ENCODE results near the gene TREML4. TPM values are rescaled to one million over a fixed set of nuclear protein-coding genes. Genes with fewer than 3 reads are reported as not detected.

The TREML4 gene
- total and polyA plus RNA-seq, 2 of the 4 experiments (the other 2 are of a cell fraction), result not detected

DNA sequence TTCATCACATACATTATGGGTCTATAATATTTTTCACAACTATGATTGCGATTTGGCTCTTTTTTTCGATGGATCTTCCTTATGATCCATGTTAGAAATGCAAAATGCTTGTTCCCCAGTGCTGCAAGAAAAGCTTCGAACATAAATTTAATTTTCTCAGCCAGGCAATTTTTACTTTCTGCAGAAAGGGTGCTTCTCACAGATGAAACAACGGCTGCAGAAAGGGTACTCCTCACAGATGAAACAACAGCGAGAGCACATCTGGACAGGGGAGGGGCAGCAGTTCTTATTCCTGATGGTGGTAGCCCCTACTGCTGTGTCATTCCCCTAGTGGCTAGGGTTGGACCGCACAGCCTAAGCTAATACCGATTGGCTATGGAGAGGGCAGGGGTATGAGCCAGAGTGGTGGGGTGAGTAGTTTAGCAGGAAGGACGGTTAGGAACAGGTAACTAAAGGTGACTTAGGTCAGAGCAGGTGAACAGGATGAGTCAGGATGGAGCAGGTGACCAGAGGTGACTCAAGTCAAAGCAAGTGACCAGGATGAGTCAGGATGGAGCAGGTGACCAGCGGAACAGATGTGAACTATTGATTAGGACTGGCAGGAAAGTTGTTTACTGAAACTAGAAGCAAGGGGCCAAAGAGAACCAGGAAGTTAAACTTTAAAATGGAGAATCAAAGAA lies 13.4 kb upstream of the TREML4 start:
- CTCF ChIA-PET, result no interaction called here
- WGBS, 2 experiments (ENCODE audit: extremely low coverage in 2 of 2, insufficient read length in 1 of 2), result 61% methylated on average over 4 of the region's 9 CpGs; no CpG with 5 or more reads in 1 of the 2 experiments

More for the DNA sequence above, 13.4 kb upstream of the TREML4 start:
- no peak overlapping the region for H2AK9ac ChIP-seq (replicated peaks; ENCODE audit: low read depth, low read length, poor library complexity)
- H2AFZ ChIP-seq (replicated peaks; ENCODE audit: low read length, poor library complexity), result no peak overlapping the region
- no peak overlapping the region for H2BK15ac ChIP-seq (ENCODE audit: low read depth, low read length)
- dilution Hi-C loops (cut with HindIII; ENCODE audit: low sequenced_read_pairs, unreplicated experiment) (no loop called here), in situ Hi-C loops (cut with MboI; ENCODE audit: low sequenced_read_pairs) (no loop called here), intact Hi-C loops (cut with micrococcal nuclease) (no loop called here)
- H3K9ac ChIP-seq (ENCODE audit: low read depth, low read length), result no peak overlapping the region
- no peak overlapping the region for H3K56ac ChIP-seq (ENCODE audit: extremely low read depth, insufficient read depth, low read length)
- H3K27me3 ChIP-seq (ENCODE audit: control insufficient read depth, insufficient read depth, low read length), result no peaks in the 10 kb centered on the region
- BruUV-seq (replicated peaks), result no TSS peak
- no peak overlapping the region for H2BK120ac ChIP-seq (ENCODE audit: low read depth, low read length)
- TF ChIP-seq MAZ (IDR thresholded peaks at IDR 0.05; ENCODE audit: borderline replicate concordance, low read depth, low read length), result no peak
- TF ChIP-seq RAD21 (IDR thresholded peaks at IDR 0.05; ENCODE audit: low read length), result no peak
- no peak for TF ChIP-seq CEBPB (IDR thresholded peaks at IDR 0.05; ENCODE audit: low read depth, low read length)
- TF ChIP-seq CHD1 (IDR thresholded peaks at IDR 0.05; ENCODE audit: low read depth, low read length), result no peak
- TF ChIP-seq RCOR1 (IDR thresholded peaks at IDR 0.05; ENCODE audit: insufficient replicate concordance, low read length), result no peak
- no peak for TF ChIP-seq SMC3 (IDR thresholded peaks at IDR 0.05; ENCODE audit: low read depth, low read length)
- no peak for TF ChIP-seq MAFK (IDR thresholded peaks at IDR 0.05; ENCODE audit: low read depth, low read length)
- TF ChIP-seq, protein P1, sequence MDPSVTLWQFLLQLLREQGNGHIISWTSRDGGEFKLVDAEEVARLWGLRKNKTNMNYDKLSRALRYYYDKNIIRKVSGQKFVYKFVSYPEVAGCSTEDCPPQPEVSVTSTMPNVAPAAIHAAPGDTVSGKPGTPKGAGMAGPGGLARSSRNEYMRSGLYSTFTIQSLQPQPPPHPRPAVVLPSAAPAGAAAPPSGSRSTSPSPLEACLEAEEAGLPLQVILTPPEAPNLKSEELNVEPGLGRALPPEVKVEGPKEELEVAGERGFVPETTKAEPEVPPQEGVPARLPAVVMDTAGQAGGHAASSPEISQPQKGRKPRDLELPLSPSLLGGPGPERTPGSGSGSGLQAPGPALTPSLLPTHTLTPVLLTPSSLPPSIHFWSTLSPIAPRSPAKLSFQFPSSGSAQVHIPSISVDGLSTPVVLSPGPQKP (IDR thresholded peaks at IDR 0.05; ENCODE audit: borderline replicate concordance, low read depth, low read length), result no peak
- no peak for TF ChIP-seq RFX5 (IDR thresholded peaks at IDR 0.05; ENCODE audit: low read depth, low read length)
- no peak for TF ChIP-seq FOS (IDR thresholded peaks at IDR 0.05; ENCODE audit: low read depth, low read length)
- TF ChIP-seq POLR2A (IDR thresholded peaks at IDR 0.05; ENCODE audit: low read depth, low read length), result no peak
- TF ChIP-seq, protein P2, sequence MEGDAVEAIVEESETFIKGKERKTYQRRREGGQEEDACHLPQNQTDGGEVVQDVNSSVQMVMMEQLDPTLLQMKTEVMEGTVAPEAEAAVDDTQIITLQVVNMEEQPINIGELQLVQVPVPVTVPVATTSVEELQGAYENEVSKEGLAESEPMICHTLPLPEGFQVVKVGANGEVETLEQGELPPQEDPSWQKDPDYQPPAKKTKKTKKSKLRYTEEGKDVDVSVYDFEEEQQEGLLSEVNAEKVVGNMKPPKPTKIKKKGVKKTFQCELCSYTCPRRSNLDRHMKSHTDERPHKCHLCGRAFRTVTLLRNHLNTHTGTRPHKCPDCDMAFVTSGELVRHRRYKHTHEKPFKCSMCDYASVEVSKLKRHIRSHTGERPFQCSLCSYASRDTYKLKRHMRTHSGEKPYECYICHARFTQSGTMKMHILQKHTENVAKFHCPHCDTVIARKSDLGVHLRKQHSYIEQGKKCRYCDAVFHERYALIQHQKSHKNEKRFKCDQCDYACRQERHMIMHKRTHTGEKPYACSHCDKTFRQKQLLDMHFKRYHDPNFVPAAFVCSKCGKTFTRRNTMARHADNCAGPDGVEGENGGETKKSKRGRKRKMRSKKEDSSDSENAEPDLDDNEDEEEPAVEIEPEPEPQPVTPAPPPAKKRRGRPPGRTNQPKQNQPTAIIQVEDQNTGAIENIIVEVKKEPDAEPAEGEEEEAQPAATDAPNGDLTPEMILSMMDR (conservative IDR thresholded peaks at IDR 0.05; ENCODE audit: low read depth, low read length), result no peak
- H3K23ac ChIP-seq (ENCODE audit: low read depth, low read length), result no peak overlapping the region
- H2AK5ac ChIP-seq (ENCODE audit: low read depth, low read length), result no peak overlapping the region
- no peak overlapping the region for H4K5ac ChIP-seq (ENCODE audit: low read depth, low read length)
- no peak overlapping the region for H3K14ac ChIP-seq (replicated peaks; ENCODE audit: low read depth, low read length)
- H2BK5ac ChIP-seq (ENCODE audit: low read depth, low read length, poor library complexity, severe bottlenecking), result no peak overlapping the region
- POLR2A ChIA-PET (ENCODE audit: unreplicated experiment), result no interaction called here
- H4K8ac ChIP-seq (ENCODE audit: low read depth in 2 of 2, low read length in 2 of 2), result no peak overlapping the region
- no peak overlapping the region for H3K18ac ChIP-seq (ENCODE audit: low read depth, low read length)
- no peak overlapping the region for H3K4me2 ChIP-seq (ENCODE audit: low read depth, low read length)
- no peak overlapping the region for H3K27ac ChIP-seq (ENCODE audit: insufficient read depth, low read length)
- DNase-seq (no peak), ATAC-seq (ENCODE audit: low read depth) (no peak)
- H3K9me1 ChIP-seq (ENCODE audit: insufficient read depth, low read length), result no peaks in the 10 kb centered on the region
- no peaks in the 10 kb centered on the region for H3K79me1 ChIP-seq (ENCODE audit: low read depth in 1 of 2, low read length in 2 of 2)
- no peak overlapping the region for H2BK20ac ChIP-seq (ENCODE audit: low read depth, low read length)
- no peaks in the 10 kb centered on the region for H3K36me3 ChIP-seq (ENCODE audit: control insufficient read depth, insufficient read depth, low read length)
- H3K4me3 ChIP-seq (ENCODE audit: insufficient read depth, low read depth, low read length), result no peak overlapping the region
- no peak overlapping the region for H3K4ac ChIP-seq (ENCODE audit: low read depth, low read length)
- H4K20me1 ChIP-seq (ENCODE audit: insufficient read depth, low read length), result no peaks in the 10 kb centered on the region
- H3K9me3 ChIP-seq (ENCODE audit: control insufficient read depth, insufficient read depth, low read length), result no peaks in the 10 kb centered on the region
- no peak overlapping the region for H4K91ac ChIP-seq (ENCODE audit: insufficient read depth, low read depth, low read length)
- H3K4me1 ChIP-seq (ENCODE audit: control insufficient read depth, insufficient read depth, low read length), result no peaks in the 10 kb centered on the region
